ENCODE measurements around the gene RBP4.
A peak's percentile ranks its signal among the peaks of the same experiment; 100 is the strongest.
"Not testable (repeated sequence)": the region's sequence is repeated elsewhere in the genome, so short reads cannot be mapped to it uniquely, and the experiment has no call there.

The RBP4 gene

GRCh38 chr10:93565446-93565845 is 35.6 kb downstream of the RBP4 start:
- DNase-seq: no peak

- no peak for DNase-seq
Observed at GRCh38 chr10:93560541-93560940, 40.5 kb downstream of the RBP4 start.

- DNase-seq: no peak
Observed at GRCh38 chr10:93559490-93559889, 41.5 kb downstream of the RBP4 start.

GRCh38 chr10:93554760-93555432 is 46.1 kb downstream of the RBP4 start:
- DNase-seq: peak; percentile 50

GRCh38 chr10:93554316-93554663 is 46.7 kb downstream of the RBP4 start:
- no peak for DNase-seq

GRCh38 chr10:93553482-93554315 is 47.3 kb downstream of the RBP4 start:
- no peak for DNase-seq

GRCh38 chr10:93552780-93553179 is 48.3 kb downstream of the RBP4 start:
- DNase-seq: no peak

- no peak for DNase-seq
Observed at GRCh38 chr10:93550606-93551005, 50.4 kb downstream of the RBP4 start.

GRCh38 chr10:93548376-93549071 is 52.5 kb downstream of the RBP4 start:
- no peak for DNase-seq

GRCh38 chr10:93547522-93547921 is 53.5 kb downstream of the RBP4 start:
- DNase-seq: no peak

GRCh38 chr10:93546995-93547394 is 54.0 kb downstream of the RBP4 start:
- DNase-seq: not testable (repeated sequence)

GRCh38 chr10:93542358-93542791 is 58.7 kb downstream of the RBP4 start:
- peak; percentile 48 for DNase-seq

All from SHP77 treated with DMSO at 0.1 percent for 48 hours (cell line).